NCI-H510A treated with DMSO at 0.1 percent for 48 hours (cell line): ENCODE data around the gene DDAH1.
A peak's percentile ranks its signal among the peaks of the same experiment; 100 is the strongest.

Source experiments
- DNase-seq: peaks from one replicate; lab custom pipeline; 2025; lab: John Stamatoyannopoulos, UW

The DDAH1 gene

GRCh38 chr1:85440612-85441011 lies 24.3 kb downstream of the DDAH1 start:
- DNase-seq, result no peak

DNA sequence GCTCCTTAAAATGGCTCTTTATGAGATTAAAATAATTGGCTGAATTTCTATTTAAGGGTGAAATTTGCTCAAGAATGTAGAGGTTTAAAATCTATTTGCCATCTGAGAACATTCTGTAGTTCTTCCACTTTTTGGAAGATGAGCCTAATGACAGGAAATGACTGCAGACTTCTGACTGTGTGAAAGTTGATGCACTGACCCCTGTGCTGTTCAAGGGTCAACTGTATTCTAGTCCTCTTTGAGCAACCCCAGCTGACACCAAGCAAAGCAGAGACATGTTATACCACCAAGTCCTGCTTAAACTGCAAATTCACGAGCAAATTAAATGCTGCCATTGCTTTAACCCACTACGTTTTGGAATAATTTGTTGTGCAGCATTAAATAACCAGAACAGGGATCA lies 26.6 kb downstream of the DDAH1 start:
- DNase-seq, result no peak

- DNase-seq, result no peak
Measured at GRCh38 chr1:85437139-85437538, 27.8 kb downstream of the DDAH1 start.

DNA sequence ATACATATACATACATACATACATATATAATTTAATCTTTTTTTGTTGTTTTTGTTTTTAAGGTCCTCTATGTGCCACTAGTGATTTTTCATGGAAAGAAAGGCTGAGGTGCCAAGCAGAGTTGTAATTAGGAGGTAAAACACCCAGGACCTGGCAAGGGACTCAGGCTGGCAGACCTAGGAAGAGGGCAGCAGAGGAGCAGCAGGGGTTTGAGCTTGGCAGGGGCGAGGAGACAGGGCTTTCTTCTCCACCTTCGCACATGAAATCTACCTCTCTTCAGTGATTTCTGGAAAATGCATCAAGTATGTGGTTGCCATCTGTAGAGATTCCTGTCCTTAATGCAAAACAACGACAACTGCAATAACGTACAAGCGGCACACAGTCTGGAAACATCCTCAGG lies 31.9 kb downstream of the DDAH1 start:
- no peak for DNase-seq

DNA sequence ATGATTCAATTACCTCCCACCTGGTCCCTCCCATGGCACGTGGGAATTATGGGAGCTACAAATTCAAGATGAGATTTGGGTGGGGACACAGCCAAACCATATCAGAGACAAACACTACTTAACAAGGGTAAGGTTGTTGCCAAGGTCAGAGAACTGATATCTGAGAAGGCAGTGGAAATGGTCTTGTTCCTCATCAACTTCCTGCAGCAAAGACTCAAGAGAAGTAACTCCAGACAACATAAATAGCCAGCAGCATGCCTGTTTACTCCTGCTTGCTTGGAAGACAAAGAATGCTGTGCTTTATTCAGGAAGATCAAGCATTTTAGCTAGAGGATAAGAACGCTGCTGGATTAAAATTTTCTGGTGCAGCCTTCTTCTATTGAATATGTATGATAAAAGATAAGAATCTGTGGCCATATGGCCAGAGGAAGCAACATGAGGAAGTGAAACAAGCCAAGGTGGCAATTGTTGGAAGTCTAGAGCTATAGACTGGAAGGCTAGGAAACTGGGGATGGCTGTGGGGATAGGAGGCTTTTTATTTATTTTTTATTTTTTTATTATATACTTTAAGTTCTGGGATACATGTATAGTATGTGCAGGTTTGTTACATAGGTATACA lies 36.4 kb downstream of the DDAH1 start:
- DNase-seq, result no peak

DNA sequence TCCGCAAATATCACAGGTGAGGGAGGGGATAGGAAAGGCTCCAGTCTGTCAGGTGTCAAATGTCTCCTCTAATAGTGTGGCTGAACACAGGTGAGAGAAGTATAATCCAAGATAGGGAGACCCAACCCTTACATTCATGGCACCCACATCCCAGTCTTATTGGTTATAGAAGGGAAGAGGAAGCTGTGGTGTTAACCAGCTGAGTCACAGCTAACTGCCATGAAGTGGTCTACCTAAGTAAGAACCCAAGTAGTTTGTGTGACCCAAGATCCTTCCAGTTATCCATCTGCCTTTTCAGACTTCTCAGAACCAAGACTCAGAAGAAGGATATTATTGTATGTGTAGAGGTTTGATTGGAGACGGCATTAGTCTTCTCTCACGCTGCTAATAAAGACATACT lies 37.1 kb downstream of the DDAH1 start:
- DNase-seq, result peak; percentile 33

DNA sequence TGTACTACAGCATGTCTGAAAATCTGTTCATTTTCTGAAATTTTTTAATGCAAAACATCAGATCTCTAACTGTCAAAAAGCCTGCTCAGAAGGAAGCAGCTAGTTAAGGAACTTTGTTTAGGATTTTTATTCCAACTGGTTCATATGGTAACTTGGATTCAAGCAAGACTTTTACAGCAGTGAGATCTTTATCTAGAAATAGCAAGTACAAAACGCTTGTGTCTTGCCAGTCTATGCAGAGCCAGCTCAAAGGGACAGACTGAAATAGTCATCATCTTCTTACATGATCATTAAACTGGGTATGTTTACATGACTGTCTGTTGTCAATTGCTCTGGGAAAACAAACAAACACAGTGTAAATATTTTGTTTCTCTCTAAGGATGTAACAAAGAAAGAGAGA lies 37.6 kb downstream of the DDAH1 start:
- no peak for DNase-seq

- no peak for DNase-seq
Measured at GRCh38 chr1:85421179-85421578, 43.8 kb downstream of the DDAH1 start.

DNA sequence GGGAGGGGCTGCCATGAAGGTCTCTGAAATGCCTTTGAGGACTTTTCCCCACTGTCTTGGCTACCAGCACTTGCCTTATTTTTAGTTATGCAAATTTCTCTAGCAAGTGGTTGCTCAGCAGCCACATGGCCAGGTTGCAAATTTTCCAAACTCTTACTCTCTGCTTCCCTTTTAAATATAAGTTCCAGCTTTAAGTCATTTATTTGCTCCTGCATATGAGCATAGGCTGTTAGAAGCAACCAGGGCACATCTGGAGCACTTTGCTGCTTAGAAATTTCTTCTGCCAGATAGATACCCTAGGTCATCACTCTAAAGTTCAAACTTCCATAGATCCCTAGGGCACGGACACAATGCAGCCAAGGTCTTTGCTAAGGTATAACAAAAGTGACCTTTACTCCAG lies 44.8 kb downstream of the DDAH1 start:
- DNase-seq, result no peak

GRCh38 chr1:85417876-85418275 lies 47.1 kb downstream of the DDAH1 start:
- DNase-seq, result no peak

DNA sequence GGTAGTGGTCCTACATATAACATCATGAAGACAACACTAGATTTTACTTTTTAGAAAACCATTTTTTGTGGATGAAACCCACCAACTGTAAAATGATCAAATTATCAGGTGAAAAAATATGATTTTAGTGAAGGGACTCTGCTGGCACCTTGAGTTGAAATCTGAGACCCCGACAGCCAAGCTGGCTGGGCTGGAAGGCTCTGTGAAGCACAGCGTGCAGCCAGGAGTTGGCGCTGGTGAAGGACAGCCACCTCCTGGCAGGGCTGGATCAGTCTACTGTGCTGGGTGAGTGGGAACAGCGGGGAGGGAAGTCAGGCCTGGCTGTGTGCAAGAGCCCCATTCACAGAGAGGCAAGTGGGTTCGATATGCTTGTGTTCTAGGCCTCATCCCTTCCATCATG lies 47.9 kb downstream of the DDAH1 start:
- no peak for DNase-seq

- DNase-seq, result no peak
Measured at GRCh38 chr1:85413169-85413568, 51.8 kb downstream of the DDAH1 start.

DNA sequence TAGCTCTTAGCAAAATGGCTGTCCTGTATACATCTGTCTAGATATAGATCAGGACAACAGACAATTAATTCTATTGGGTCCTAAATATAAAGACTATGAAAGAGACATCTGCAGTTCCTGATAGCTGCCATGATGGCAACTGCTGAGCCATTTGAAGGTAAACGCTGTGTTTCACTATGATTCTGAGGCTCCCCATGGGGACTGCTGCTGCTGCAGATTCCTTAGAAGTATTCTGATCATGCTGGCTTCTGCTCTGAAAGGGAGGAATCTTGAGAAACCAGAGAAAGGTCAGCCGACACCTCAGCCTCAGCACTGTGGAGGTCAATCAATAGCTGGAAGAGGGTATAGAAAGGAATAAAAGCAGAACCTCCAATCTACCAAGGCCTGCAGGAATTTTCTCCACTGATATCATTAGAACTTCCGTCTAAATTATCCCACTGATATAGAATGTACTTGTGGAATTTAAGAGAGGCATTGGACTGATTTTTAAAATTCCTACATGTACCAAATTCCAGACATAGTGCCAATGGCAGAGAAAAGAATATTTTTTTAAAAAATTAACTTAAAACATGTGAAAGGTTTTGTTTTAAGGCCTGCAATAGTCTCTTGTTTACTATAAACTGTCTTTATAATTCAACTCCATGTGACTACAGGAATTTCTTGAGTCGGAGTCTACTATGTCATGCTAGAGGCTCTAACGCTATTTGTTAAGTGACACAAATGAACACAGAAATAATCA lies 53.2 kb downstream of the DDAH1 start:
- no peak for DNase-seq

- no peak for DNase-seq
Measured at GRCh38 chr1:85409516-85409915, 55.4 kb downstream of the DDAH1 start.

GRCh38 chr1:85407746-85408377 lies 57.1 kb downstream of the DDAH1 start:
- DNase-seq, result no peak

DNA sequence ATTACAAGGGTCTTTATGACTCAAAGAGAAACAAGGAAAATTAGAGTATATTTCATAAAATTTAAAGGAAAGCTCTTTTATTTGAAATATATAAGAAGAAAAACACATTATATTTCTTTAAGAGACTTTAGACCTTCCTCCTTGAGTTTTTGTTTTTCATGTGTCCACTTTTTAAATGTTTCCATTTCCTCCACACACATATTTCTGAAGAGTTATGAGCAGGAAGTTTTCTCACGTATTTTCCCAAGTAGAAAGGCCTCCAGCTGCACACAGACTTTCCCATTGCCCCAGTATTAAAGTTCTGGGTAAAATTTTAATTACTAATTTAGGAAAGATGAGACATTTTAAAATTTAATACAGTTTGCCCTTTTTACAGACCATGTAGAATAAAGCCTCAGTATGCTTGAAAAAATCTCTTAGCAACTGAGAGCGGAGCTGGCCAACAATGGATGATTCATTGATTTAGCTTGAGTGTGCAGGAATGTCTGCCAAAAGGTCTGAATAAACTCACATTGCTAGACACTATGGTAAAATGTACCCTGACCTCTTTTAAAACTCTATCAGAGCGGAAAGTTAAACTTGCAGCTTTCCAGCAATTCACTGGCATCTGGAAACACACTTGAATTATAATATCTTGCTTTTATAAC lies 57.9 kb downstream of the DDAH1 start:
- DNase-seq, result no peak

- DNase-seq, result no peak
Measured at GRCh38 chr1:85406081-85406480, 58.9 kb downstream of the DDAH1 start.

- no peak for DNase-seq
Measured at GRCh38 chr1:85404408-85404807, 60.6 kb downstream of the DDAH1 start.

- DNase-seq, result no peak
Measured at GRCh38 chr1:85398391-85399064, 66.4 kb downstream of the DDAH1 start.

DNA sequence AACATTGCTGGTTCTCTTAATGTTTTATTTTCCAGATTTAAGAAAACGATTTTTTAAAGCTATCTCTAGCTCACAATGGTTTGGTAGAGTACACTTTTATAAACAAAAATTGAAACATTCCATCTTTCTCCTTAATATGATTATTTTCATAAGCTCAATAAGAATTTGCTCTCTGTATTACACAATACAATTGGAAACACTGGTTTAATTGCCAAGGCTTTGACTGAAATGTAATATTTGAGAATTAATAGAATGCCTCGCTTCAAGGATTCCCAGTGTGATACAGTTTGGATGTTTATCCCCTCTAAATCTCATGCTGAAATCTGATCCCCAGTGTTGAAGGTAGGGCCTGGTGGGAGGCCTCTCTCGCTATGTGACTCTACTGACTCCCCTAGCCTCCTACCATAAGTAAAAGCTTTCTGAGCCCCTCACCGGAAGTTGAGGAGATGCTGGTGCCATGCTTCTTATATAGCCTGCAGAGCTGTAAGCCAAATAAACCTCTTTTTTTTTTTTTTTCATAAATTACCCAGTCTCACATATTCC lies 67.4 kb downstream of the DDAH1 start:
- DNase-seq, result no peak

GRCh38 chr1:85396194-85396593 lies 68.8 kb downstream of the DDAH1 start:
- DNase-seq, result no peak

DNA sequence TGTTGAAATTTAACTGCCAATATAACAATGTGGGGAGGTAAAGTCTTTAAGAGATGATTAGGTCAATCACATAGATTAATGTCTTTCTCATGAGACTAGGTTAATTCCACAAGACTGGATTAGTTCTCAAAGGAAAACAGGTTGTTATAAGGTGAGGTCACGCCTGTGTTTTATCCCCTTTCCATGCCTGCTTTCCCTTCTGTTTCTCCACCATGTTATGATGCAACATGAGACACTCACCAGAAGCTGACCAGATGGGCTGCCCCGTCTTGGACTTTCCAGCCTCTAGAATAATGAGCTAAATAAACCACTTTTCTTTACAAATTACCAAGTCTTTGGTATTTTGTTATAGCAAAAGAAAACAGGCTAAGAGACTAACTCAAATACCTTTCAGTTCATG lies 70.8 kb downstream of the DDAH1 start:
- DNase-seq, result no peak
